ENCODE results near the gene SP1. TPM values are rescaled to one million over a fixed set of nuclear protein-coding genes. Genes with fewer than 3 reads are reported as not detected.
"Not testable (repeated sequence)": the region's sequence is repeated elsewhere in the genome, so short reads cannot be mapped to it uniquely, and the experiment has no call there.

Gene SP1
- polyA plus RNA-seq (2013): 44.3 TPM

- Histone ChIP-seq H3K36me3 (ENCODE audit: control insufficient read depth in 4 of 4, insufficient read depth in 4 of 4, low read length in 3 of 4) (peaks cover 4 to 26% (median 18%) of the 10 kb centered on the region in 4 experiments), H3K4me1 (ENCODE audit: control extremely low read depth in 1 of 4, control insufficient read depth in 4 of 4, insufficient read depth in 4 of 4, low read length in 3 of 4) (peaks cover 15 to 44% (median 38%) of the 10 kb centered on the region in 4 experiments), H3K27ac (ENCODE audit: insufficient read depth in 1 of 2, low read depth in 1 of 2, low read length in 2 of 2, poor library complexity in 1 of 2, severe bottlenecking in 2 of 2) (peak within 1 kb of the TSS; percentile 62 to 91), H3K27me3 (replicated peaks in 2 of 5; ENCODE audit: control insufficient read depth in 4 of 5, insufficient read depth in 5 of 5, low read length in 4 of 5) (no peaks in the 10 kb centered on the region), H3K9me3 (ENCODE audit: control extremely low read depth in 1 of 5, control insufficient read depth in 4 of 5, insufficient read depth in 2 of 5, low read depth in 1 of 5, low read length in 4 of 5) (no peaks in the 10 kb centered on the region), H3K4me3 (ENCODE audit: control insufficient read depth in 1 of 7, extremely low read depth in 1 of 7, insufficient read depth in 4 of 7, low read depth in 2 of 7, low read length in 6 of 7) (peak within 1 kb of the TSS; percentile 25 to 89 (median 72))
- ChIA-PET CTCF (interaction anchor here (0.9 to 8.7 kb wide), 11 partner anchors 8 to 129 kb away, joined by 3 to 102 read pairs (median 12); no protein-coding TSS in a partner anchor), POLR2A (interaction anchor here (0.7 kb wide), 1 partner anchor 246 kb away, joined by 3 read pairs; the partner anchor contains the start of gene ATF7)
- 0% methylated on average over 6 of the region's 71 CpGs for WGBS (ENCODE audit: insufficient coverage)
- peak; percentile 88 to 96 (median 96) for DNase-seq
These were observed at the start of gene SP1 for GRCh38 chr12:53380104-53380793. Gene SP1, plus strand, starts transcription at chr12:53380176. Its CDS starts 116 bp downstream, at chr12:53380292.

GRCh38 chr12:53330671-53331070 lies 49.3 kb upstream of the SP1 start:
- WGBS (ENCODE audit: insufficient coverage): 98% methylated on average over 4 of the region's 5 CpGs
- H3K4me3 ChIP-seq (ENCODE audit: control insufficient read depth in 1 of 7, extremely low read depth in 1 of 7, insufficient read depth in 4 of 7, low read depth in 2 of 7, low read length in 6 of 7): no peak overlapping the region
- no peaks in the 10 kb centered on the region for H3K9me3 ChIP-seq (ENCODE audit: control extremely low read depth in 1 of 5, control insufficient read depth in 4 of 5, insufficient read depth in 2 of 5, low read depth in 1 of 5, low read length in 4 of 5)
- ChIA-PET POLR2A (no interaction called here), CTCF (interaction anchor here (1.0 to 22.0 kb wide), 4 partner anchors 9 to 90 kb away, joined by 3 to 489 read pairs (median 4); partner anchors contain the start of gene AAAS)
- no peaks in the 10 kb centered on the region for H3K36me3 ChIP-seq (ENCODE audit: control insufficient read depth in 4 of 4, insufficient read depth in 4 of 4, low read length in 3 of 4)
- no peak for DNase-seq
- H3K4me1 ChIP-seq (ENCODE audit: control extremely low read depth in 1 of 4, control insufficient read depth in 4 of 4, insufficient read depth in 4 of 4, low read length in 3 of 4): peaks cover 0 to 19% (median 12%) of the 10 kb centered on the region in 4 experiments
- H3K27ac ChIP-seq (ENCODE audit: insufficient read depth in 1 of 2, low read depth in 1 of 2, low read length in 2 of 2, poor library complexity in 1 of 2, severe bottlenecking in 2 of 2): no peak overlapping the region
- H3K27me3 ChIP-seq (replicated peaks in 2 of 5; ENCODE audit: control insufficient read depth in 4 of 5, insufficient read depth in 5 of 5, low read length in 4 of 5): peaks cover 0 to 4% (median 0%) of the 10 kb centered on the region in 5 experiments

- H3K27ac ChIP-seq (ENCODE audit: insufficient read depth in 1 of 2, low read depth in 1 of 2, low read length in 2 of 2, poor library complexity in 1 of 2, severe bottlenecking in 2 of 2); POLR2A ChIA-PET: not testable (repeated sequence)
- CTCF ChIA-PET: interaction anchor here (0.9 to 22.0 kb wide), 4 partner anchors 10 to 122 kb away, joined by 3 to 489 read pairs (median 6); partner anchors contain the start of gene AAAS
These were observed 47.6 kb upstream of the SP1 start for GRCh38 chr12:53332339-53332738.

GRCh38 chr12:53332744-53333143 lies 47.2 kb upstream of the SP1 start:
- Histone ChIP-seq H3K9me3 (ENCODE audit: control extremely low read depth in 1 of 5, control insufficient read depth in 4 of 5, insufficient read depth in 2 of 5, low read depth in 1 of 5, low read length in 4 of 5) (no peaks in the 10 kb centered on the region), H3K36me3 (ENCODE audit: control insufficient read depth in 4 of 4, insufficient read depth in 4 of 4, low read length in 3 of 4) (no peaks in the 10 kb centered on the region), H3K27ac (ENCODE audit: insufficient read depth in 1 of 2, low read depth in 1 of 2, low read length in 2 of 2, poor library complexity in 1 of 2, severe bottlenecking in 2 of 2) (no peak overlapping the region), H3K4me1 (ENCODE audit: control extremely low read depth in 1 of 4, control insufficient read depth in 4 of 4, insufficient read depth in 4 of 4, low read length in 3 of 4) (peaks cover 0 to 28% (median 17%) of the 10 kb centered on the region in 4 experiments), H3K27me3 (replicated peaks in 2 of 5; ENCODE audit: control insufficient read depth in 4 of 5, insufficient read depth in 5 of 5, low read length in 4 of 5) (peaks cover 0 to 6% (median 3%) of the 10 kb centered on the region in 5 experiments), H3K4me3 (ENCODE audit: control insufficient read depth in 1 of 7, extremely low read depth in 1 of 7, insufficient read depth in 4 of 7, low read depth in 2 of 7, low read length in 6 of 7) (no peak overlapping the region)
- ChIA-PET POLR2A (no interaction called here), CTCF (interaction anchor here (0.9 to 22.0 kb wide), 4 partner anchors 11 to 122 kb away, joined by 3 to 489 read pairs (median 6); partner anchors contain the start of gene AAAS)
- no peak for DNase-seq
- 92% methylated on average over 7 of the region's 15 CpGs for WGBS (ENCODE audit: insufficient coverage)

More at GRCh38 chr12:53332339-53332738, 47.6 kb upstream of the SP1 start:
- not testable (repeated sequence) for DNase-seq; H3K4me3 ChIP-seq (ENCODE audit: control insufficient read depth in 1 of 7, extremely low read depth in 1 of 7, insufficient read depth in 4 of 7, low read depth in 2 of 7, low read length in 6 of 7); H3K27me3 ChIP-seq (replicated peaks in 2 of 5; ENCODE audit: control insufficient read depth in 4 of 5, insufficient read depth in 5 of 5, low read length in 4 of 5); H3K36me3 ChIP-seq (ENCODE audit: control insufficient read depth in 4 of 4, insufficient read depth in 4 of 4, low read length in 3 of 4); H3K9me3 ChIP-seq (ENCODE audit: control extremely low read depth in 1 of 5, control insufficient read depth in 4 of 5, insufficient read depth in 2 of 5, low read depth in 1 of 5, low read length in 4 of 5)
- H3K4me1 ChIP-seq (ENCODE audit: control extremely low read depth in 1 of 4, control insufficient read depth in 4 of 4, insufficient read depth in 4 of 4, low read length in 3 of 4): peaks cover 0 to 27% (median 16%) of the 10 kb centered on the region in 4 experiments

- Histone ChIP-seq H3K27ac (ENCODE audit: insufficient read depth in 1 of 2, low read depth in 1 of 2, low read length in 2 of 2, poor library complexity in 1 of 2, severe bottlenecking in 2 of 2) (no peak overlapping the region), H3K4me3 (ENCODE audit: control insufficient read depth in 1 of 7, extremely low read depth in 1 of 7, insufficient read depth in 4 of 7, low read depth in 2 of 7, low read length in 6 of 7) (no peak overlapping the region), H3K36me3 (ENCODE audit: control insufficient read depth in 4 of 4, insufficient read depth in 4 of 4, low read length in 3 of 4) (no peaks in the 10 kb centered on the region), H3K9me3 (ENCODE audit: control extremely low read depth in 1 of 5, control insufficient read depth in 4 of 5, insufficient read depth in 2 of 5, low read depth in 1 of 5, low read length in 4 of 5) (no peaks in the 10 kb centered on the region), H3K4me1 (ENCODE audit: control extremely low read depth in 1 of 4, control insufficient read depth in 4 of 4, insufficient read depth in 4 of 4, low read length in 3 of 4) (peaks cover 0 to 32% (median 20%) of the 10 kb centered on the region in 4 experiments), H3K27me3 (replicated peaks in 2 of 5; ENCODE audit: control insufficient read depth in 4 of 5, insufficient read depth in 5 of 5, low read length in 4 of 5) (peaks cover 0 to 7% (median 3%) of the 10 kb centered on the region in 5 experiments)
- WGBS (ENCODE audit: insufficient coverage): 95% methylated on average over 2 of the region's 4 CpGs
- POLR2A ChIA-PET: interaction anchor here (0.5 kb wide), 1 partner anchor 175 kb away, joined by 4 read pairs; no protein-coding TSS in a partner anchor
- CTCF ChIA-PET: interaction anchor here (0.7 to 22.0 kb wide), 4 partner anchors 14 to 150 kb away, joined by 3 to 489 read pairs (median 4); no protein-coding TSS in a partner anchor
- DNase-seq: no peak
These were observed 46.7 kb upstream of the SP1 start for GRCh38 chr12:53333289-53333688.

GRCh38 chr12:53333845-53334244 lies 46.1 kb upstream of the SP1 start:
- ChIA-PET POLR2A (interaction anchor here (0.5 kb wide), 1 partner anchor 175 kb away, joined by 4 read pairs; no protein-coding TSS in a partner anchor), CTCF (interaction anchor here (0.7 to 22.0 kb wide), 5 partner anchors 9 to 149 kb away, joined by 3 to 489 read pairs (median 5); no protein-coding TSS in a partner anchor)
- Histone ChIP-seq H3K27me3 (replicated peaks in 2 of 5; ENCODE audit: control insufficient read depth in 4 of 5, insufficient read depth in 5 of 5, low read length in 4 of 5) (peaks cover 0 to 13% (median 3%) of the 10 kb centered on the region in 5 experiments), H3K27ac (ENCODE audit: insufficient read depth in 1 of 2, low read depth in 1 of 2, low read length in 2 of 2, poor library complexity in 1 of 2, severe bottlenecking in 2 of 2) (no peak overlapping the region), H3K9me3 (ENCODE audit: control extremely low read depth in 1 of 5, control insufficient read depth in 4 of 5, insufficient read depth in 2 of 5, low read depth in 1 of 5, low read length in 4 of 5) (no peaks in the 10 kb centered on the region), H3K4me1 (ENCODE audit: control extremely low read depth in 1 of 4, control insufficient read depth in 4 of 4, insufficient read depth in 4 of 4, low read length in 3 of 4) (peaks cover 0 to 36% (median 22%) of the 10 kb centered on the region in 4 experiments), H3K36me3 (ENCODE audit: control insufficient read depth in 4 of 4, insufficient read depth in 4 of 4, low read length in 3 of 4) (no peaks in the 10 kb centered on the region), H3K4me3 (ENCODE audit: control insufficient read depth in 1 of 7, extremely low read depth in 1 of 7, insufficient read depth in 4 of 7, low read depth in 2 of 7, low read length in 6 of 7) (no peak overlapping the region)
- WGBS (ENCODE audit: insufficient coverage): 92% methylated on average over 5 of the region's 7 CpGs
- no peak for DNase-seq
